Trophoblast cell (in vitro differentiated cells and primary cell): ENCODE measurements around the gene LAMB4.

ENCODE experiments used
- DNase-seq, 2 donors: peaks; one replicate each; pipeline ENCODE4 v3.0.0-alpha.2; 2016
- H2AFZ ChIP-seq: 2 replicates; pipeline ENCODE4 v1.6.1; 2013; ENCODE audit warnings: low read length, moderate library complexity, mild to moderate bottlenecking; ENCODE audit not compliant: insufficient read depth, poor library complexity
- H2AK5ac ChIP-seq: 2 replicates; pipeline ENCODE4 v1.6.1; 2013; ENCODE audit warnings: mild to moderate bottlenecking, low read length
- H2BK120ac ChIP-seq: 2 replicates; pipeline ENCODE4 v1.6.1; 2013; ENCODE audit warnings: low read length, mild to moderate bottlenecking, moderate library complexity; ENCODE audit not compliant: insufficient read depth, poor library complexity
- H2BK12ac ChIP-seq: 2 replicates; pipeline ENCODE4 v1.6.1; 2013; ENCODE audit warnings: mild to moderate bottlenecking, low read length, moderate library complexity
- H2BK5ac ChIP-seq: 2 replicates; pipeline ENCODE4 v1.6.1; 2013; ENCODE audit warnings: low read length, low read depth, moderate library complexity, mild to moderate bottlenecking; ENCODE audit not compliant: poor library complexity
- H3K14ac ChIP-seq: 2 replicates; pipeline ENCODE4 v1.6.1; 2013; ENCODE audit warnings: mild to moderate bottlenecking, low read length
- H3K18ac ChIP-seq: 2 replicates; pipeline ENCODE4 v1.6.1; 2013; ENCODE audit warnings: mild to moderate bottlenecking, low read length
- H3K23ac ChIP-seq: 2 replicates; pipeline ENCODE4 v1.6.1; 2013; ENCODE audit warnings: low read length
- H3K27ac ChIP-seq: 2 replicates; pipeline ENCODE4 v1.5.1; 2013; ENCODE audit warnings: low read depth, mild to moderate bottlenecking, inconsistent platforms, low read length, moderate library complexity
- H3K27me3 ChIP-seq: 2 replicates; pipeline ENCODE4 v1.6.1; 2013; ENCODE audit warnings: inconsistent platforms, mild to moderate bottlenecking, low read length, moderate library complexity; ENCODE audit not compliant: insufficient read depth
- H3K36me3 ChIP-seq, 2 experiments: 1 replicate in 1 of 2; 2 replicates in 1 of 2; pipeline ENCODE4 v1.6.1; 2013; ENCODE audit warnings: low read length in 2 of 2, mild to moderate bottlenecking in 2 of 2, moderate library complexity in 1 of 2; ENCODE audit not compliant: insufficient read depth in 2 of 2, control insufficient read depth in 1 of 2
- H3K4ac ChIP-seq: 2 replicates; pipeline ENCODE4 v1.6.1; 2013; ENCODE audit warnings: low read depth, mild to moderate bottlenecking, low read length, moderate library complexity
- H3K4me1 ChIP-seq, 2 experiments: 1 replicate in 1 of 2; 2 replicates in 1 of 2; pipeline ENCODE4 v1.6.1; 2013; ENCODE audit warnings: low read length in 2 of 2, mild to moderate bottlenecking in 2 of 2, moderate library complexity in 1 of 2; ENCODE audit not compliant: insufficient read depth in 2 of 2, control insufficient read depth in 1 of 2
- H3K4me2 ChIP-seq: 2 replicates; pipeline ENCODE4 v1.6.1; 2013; ENCODE audit warnings: inconsistent platforms, mild to moderate bottlenecking, low read length, moderate library complexity
- H3K4me3 ChIP-seq: 2 replicates; pipeline ENCODE4 v1.5.1; 2013; ENCODE audit warnings: mild to moderate bottlenecking, low read depth, low read length, inconsistent platforms
- H3K79me1 ChIP-seq: one replicate; pipeline ENCODE4 v1.6.1; 2013; ENCODE audit warnings: low read length
- H3K79me2 ChIP-seq: 2 replicates; pipeline ENCODE4 v1.6.1; 2013; ENCODE audit warnings: low read length, mild to moderate bottlenecking; ENCODE audit not compliant: control insufficient read depth, insufficient read depth, poor library complexity
- H3K9ac ChIP-seq: 2 replicates; pipeline ENCODE4 v1.6.1; 2013; ENCODE audit warnings: mild to moderate bottlenecking, low read length
- H3K9me3 ChIP-seq: 2 replicates; pipeline ENCODE4 v1.6.1; 2013; ENCODE audit warnings: low read depth, mild to moderate bottlenecking, control low read depth, inconsistent platforms, low read length; ENCODE audit not compliant: insufficient read depth
- H4K12ac ChIP-seq: 2 replicates; pipeline ENCODE4 v1.6.1; 2013; ENCODE audit warnings: low read depth, mild to moderate bottlenecking, low read length, moderate library complexity
- H4K8ac ChIP-seq: 2 replicates; pipeline ENCODE4 v1.6.1; 2013; ENCODE audit warnings: low read depth, mild to moderate bottlenecking, low read length, moderate library complexity
- H4K91ac ChIP-seq: one replicate; pipeline ENCODE4 v1.6.1; 2013; ENCODE audit warnings: low read depth, mild to moderate bottlenecking, low read length, moderate library complexity
- WGBS: extraction: QIAGEN DNeasy Blood & Tissue Kit; methylation state at CpG from one replicate; pipeline ENCODE4 v1.1.7; 2013; ENCODE audit warnings: missing lambda C conversion rate; ENCODE audit not compliant: insufficient read length, insufficient coverage; ENCODE audit errors: extremely low coverage; 5-methylcytosine and 5-hydroxymethylcytosine counted together

Gene LAMB4

DNA sequence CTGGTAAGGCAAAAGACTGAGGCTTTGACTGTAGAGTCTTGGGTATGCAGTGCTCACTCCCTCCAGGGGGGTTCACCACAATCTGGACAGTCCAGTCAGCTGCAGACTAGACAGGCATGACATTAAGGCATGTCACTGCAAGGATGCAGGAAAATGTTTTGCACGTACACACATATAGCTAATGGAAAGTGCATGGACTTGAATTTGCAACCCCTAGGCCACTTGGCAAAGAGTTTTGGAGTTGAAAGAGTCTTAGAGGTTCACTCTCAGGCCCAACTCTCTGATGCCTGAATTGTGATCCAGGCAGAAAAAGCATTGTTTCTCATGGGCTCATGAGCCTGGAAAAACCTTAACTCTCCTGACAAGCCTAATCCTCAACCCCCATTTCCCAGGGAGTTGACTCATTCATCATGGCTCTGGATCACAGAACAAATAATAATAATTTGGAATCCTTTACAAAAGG, 51.9 kb downstream of the LAMB4 start:
- Histone ChIP-seq H2AK5ac (no peak overlapping the region), H3K27ac (no peak overlapping the region), H3K9ac (no peak overlapping the region), H3K79me2 (no peaks in the 10 kb centered on the region), H3K14ac (no peak overlapping the region), H3K4me1 (peaks cover 7 to 9% of the 10 kb centered on the region in 2 experiments), H2AFZ (no peak overlapping the region), H4K12ac (no peak overlapping the region), H3K9me3 (peaks cover 4% of the 10 kb centered on the region), H3K79me1 (no peaks in the 10 kb centered on the region), H3K18ac (no peak overlapping the region), H3K4me2 (no peak overlapping the region), H2BK120ac (no peak overlapping the region), H3K36me3 (no peaks in the 10 kb centered on the region), H3K4me3 (no peak overlapping the region), H4K8ac (no peak overlapping the region), H4K91ac (no peak overlapping the region), H3K27me3 (no peaks in the 10 kb centered on the region), H3K23ac (no peak overlapping the region), H2BK5ac (no peak overlapping the region), H2BK12ac (no peak overlapping the region), H3K4ac (no peak overlapping the region)
- DNase-seq = peak in 1 of 2 donors; percentile 22
- WGBS = no CpG with 5 or more reads among the region's 1 CpG

DNA sequence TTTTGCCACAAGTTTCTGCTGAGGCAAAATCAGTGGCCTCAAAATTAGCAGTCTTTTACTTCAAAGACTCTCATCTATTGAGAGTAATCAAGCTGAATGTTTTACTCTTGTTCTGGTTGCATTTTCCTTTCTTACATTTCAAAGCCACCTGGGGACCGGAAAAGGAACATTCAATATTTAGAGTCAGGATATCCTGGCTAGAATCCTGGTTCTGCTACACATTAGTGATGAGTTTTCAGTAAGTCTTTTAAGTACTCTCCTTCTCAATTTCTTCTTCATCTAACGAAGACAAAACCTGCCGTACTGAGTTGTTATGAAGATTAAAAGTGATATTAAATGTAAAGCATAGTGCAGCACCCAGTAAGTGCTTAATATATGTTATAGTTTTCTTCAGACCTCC, 52.5 kb downstream of the LAMB4 start:
- no peak overlapping the region for H3K4me2 ChIP-seq
- DNase-seq = no peak
- H3K14ac ChIP-seq = no peak overlapping the region
- no peak overlapping the region for H2AFZ ChIP-seq
- H3K79me2 ChIP-seq = no peaks in the 10 kb centered on the region
- H2BK5ac ChIP-seq = no peak overlapping the region
- no peak overlapping the region for H3K9ac ChIP-seq
- no peak overlapping the region for H4K8ac ChIP-seq
- H3K27me3 ChIP-seq = no peaks in the 10 kb centered on the region
- no peaks in the 10 kb centered on the region for H3K79me1 ChIP-seq
- no peak overlapping the region for H4K91ac ChIP-seq
- H3K27ac ChIP-seq = no peak overlapping the region
- WGBS = no CpG with 5 or more reads among the region's 3 CpGs
- H2BK120ac ChIP-seq = no peak overlapping the region
- H3K18ac ChIP-seq = no peak overlapping the region
- no peak overlapping the region for H2BK12ac ChIP-seq
- peaks cover 7 to 9% of the 10 kb centered on the region in 2 experiments for H3K4me1 ChIP-seq
- no peak overlapping the region for H3K4me3 ChIP-seq
- no peak overlapping the region for H3K4ac ChIP-seq
- H4K12ac ChIP-seq = no peak overlapping the region
- H2AK5ac ChIP-seq = no peak overlapping the region
- no peaks in the 10 kb centered on the region for H3K36me3 ChIP-seq
- H3K9me3 ChIP-seq = peaks cover 4% of the 10 kb centered on the region
- H3K23ac ChIP-seq = no peak overlapping the region

DNA sequence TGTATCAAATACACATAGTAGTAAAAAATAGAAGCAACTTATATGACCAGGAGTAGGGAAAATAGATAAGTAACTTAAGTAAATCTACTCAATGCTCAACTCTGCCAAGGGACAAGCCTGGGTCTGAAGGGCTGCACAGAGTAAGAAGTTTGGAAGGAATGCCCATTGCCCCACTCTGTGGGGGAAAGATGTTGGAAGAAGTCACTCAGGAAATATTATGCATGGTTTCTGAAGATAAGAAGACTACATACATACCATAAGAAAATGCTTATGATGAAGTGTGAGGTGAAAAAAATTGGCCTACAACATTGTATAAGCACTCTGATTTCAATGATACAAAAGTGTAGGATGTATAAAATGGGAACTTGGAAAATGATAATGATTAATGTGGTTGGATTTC, 54.0 kb downstream of the LAMB4 start:
- Histone ChIP-seq H3K4me3 (no peak overlapping the region), H3K4me2 (no peak overlapping the region), H3K27ac (no peak overlapping the region), H3K27me3 (no peaks in the 10 kb centered on the region), H3K79me1 (no peaks in the 10 kb centered on the region), H2AFZ (no peak overlapping the region), H4K12ac (no peak overlapping the region), H2BK5ac (no peak overlapping the region), H2BK12ac (no peak overlapping the region), H3K4ac (no peak overlapping the region), H3K79me2 (no peaks in the 10 kb centered on the region), H3K14ac (no peak overlapping the region), H3K18ac (no peak overlapping the region), H3K9me3 (peaks cover 2% of the 10 kb centered on the region), H3K9ac (no peak overlapping the region), H3K36me3 (no peaks in the 10 kb centered on the region), H2AK5ac (no peak overlapping the region), H3K23ac (no peak overlapping the region), H3K4me1 (peaks cover 7 to 8% of the 10 kb centered on the region in 2 experiments), H2BK120ac (no peak overlapping the region), H4K8ac (no peak overlapping the region), H4K91ac (no peak overlapping the region)
- peak in 1 of 2 donors; percentile 16 for DNase-seq

DNA sequence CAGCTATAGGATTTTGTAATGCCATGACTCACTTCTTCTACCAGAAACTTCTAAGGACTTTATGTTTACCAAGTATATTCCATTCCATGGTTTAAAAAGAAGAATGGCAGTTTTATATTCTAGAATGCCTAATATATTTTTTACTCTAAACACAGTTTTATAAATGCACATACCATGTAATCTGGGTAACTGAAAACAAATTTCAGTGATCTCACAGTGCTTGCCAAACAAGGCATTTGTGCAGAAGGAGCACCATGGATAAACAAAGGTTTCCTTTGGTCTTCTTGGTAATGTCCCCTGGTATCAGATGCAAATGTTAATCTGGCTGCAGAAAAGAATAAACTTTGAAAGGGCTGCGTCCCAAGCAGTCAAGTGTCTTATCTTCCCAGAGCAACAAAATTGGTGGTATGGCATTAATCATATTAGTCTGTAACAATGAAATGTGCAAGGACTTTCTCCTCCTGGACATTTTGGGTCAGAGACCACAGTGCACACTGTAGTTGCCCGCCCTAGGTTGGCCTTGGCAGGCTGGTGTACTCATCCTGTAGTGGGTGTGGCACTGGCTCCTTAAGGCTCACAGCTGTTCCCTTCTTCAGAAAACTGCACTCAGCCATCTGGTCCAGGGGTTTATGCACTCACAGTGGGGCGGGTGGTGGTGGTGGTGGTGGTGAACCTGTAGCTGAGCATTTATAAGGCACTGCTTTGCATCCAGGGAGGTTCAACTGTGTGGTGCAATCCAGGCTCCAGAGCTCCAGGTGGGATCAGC, 56.7 kb downstream of the LAMB4 start:
- Histone ChIP-seq H3K18ac (no peak overlapping the region), H3K23ac (no peak overlapping the region), H2BK12ac (no peak overlapping the region), H3K14ac (no peak overlapping the region), H2AFZ (no peak overlapping the region), H3K9ac (no peak overlapping the region), H2BK120ac (no peak overlapping the region), H3K9me3 (no peaks in the 10 kb centered on the region), H3K4me3 (no peak overlapping the region), H3K79me1 (no peaks in the 10 kb centered on the region), H3K36me3 (no peaks in the 10 kb centered on the region), H3K4me1 (peaks cover 3 to 4% of the 10 kb centered on the region in 2 experiments), H3K79me2 (no peaks in the 10 kb centered on the region), H3K4me2 (no peak overlapping the region), H4K12ac (no peak overlapping the region), H4K8ac (no peak overlapping the region), H3K4ac (no peak overlapping the region), H2BK5ac (no peak overlapping the region), H4K91ac (no peak overlapping the region), H3K27ac (no peak overlapping the region), H3K27me3 (no peaks in the 10 kb centered on the region), H2AK5ac (no peak overlapping the region)
- no peak for DNase-seq
- WGBS = no CpG with 5 or more reads among the region's 3 CpGs
